Measurements from ENCODE around the gene HOXB9.

HOXB9 gene

DNA sequence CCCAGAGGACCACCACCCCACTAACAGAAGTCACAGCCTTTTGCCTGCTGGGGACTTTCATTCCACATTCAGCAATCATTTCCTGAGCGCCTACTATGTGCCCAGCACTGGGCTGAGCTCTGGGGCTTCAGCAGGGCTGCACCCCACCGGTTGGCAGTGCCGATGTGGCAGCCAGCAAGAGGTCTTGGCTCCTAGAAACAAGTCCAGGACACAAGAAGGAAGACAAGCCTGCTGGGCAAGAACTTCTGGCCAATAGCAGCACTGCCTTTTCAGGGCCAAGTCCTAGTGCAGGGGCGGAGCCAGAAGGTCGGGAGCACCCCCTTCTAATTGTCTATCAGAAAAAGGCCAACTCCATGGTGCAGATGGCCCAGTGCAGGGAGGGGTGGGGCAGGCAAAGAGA lies 13.0 kb upstream of the HOXB9 start:
- no peak for DNase-seq

DNA sequence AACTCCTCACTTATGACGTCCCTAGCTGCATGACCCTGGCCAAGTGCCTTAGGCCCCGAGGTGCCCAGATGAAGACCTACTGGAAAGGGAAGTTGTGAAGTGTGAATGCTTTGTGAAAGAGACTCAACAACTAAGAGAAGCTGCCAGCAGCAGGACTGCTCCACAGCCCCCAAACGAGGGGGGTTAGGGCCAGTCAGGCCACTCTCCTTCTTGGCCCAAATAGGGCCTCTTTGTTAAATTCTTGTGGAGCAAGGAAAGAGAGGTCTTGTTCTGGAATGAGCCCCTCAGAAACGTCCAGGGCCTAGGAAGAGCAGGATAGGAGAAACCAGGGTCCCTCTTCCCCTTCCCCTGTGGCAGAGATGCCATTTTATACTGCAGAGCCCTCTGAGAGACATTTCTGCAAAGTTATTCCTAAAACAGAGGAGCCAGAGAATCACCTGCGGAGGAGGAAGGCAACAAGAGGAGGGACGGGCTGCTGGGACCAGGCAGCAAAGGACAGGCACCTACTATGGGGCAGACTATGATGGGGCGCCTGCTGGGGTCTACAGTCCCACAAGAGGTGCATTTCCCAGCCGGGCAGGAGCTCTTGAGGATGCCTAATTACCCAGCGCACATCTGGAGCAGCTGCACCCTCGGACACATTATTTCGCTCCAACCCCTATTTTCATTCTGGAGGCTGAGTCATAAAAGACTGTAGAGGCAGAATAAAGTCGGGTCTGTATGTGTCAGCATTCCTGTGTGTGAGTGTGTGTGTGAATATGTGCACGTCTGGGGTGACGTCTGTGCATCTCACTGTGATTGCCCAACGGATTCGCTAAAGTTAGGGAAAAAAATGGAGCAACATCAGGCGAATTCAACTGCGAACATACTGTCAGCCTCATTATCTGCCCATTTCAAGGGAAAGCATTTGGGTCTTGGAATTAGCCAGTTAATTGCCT lies 11.4 kb upstream of the HOXB9 start:
- no peak for DNase-seq

DNA sequence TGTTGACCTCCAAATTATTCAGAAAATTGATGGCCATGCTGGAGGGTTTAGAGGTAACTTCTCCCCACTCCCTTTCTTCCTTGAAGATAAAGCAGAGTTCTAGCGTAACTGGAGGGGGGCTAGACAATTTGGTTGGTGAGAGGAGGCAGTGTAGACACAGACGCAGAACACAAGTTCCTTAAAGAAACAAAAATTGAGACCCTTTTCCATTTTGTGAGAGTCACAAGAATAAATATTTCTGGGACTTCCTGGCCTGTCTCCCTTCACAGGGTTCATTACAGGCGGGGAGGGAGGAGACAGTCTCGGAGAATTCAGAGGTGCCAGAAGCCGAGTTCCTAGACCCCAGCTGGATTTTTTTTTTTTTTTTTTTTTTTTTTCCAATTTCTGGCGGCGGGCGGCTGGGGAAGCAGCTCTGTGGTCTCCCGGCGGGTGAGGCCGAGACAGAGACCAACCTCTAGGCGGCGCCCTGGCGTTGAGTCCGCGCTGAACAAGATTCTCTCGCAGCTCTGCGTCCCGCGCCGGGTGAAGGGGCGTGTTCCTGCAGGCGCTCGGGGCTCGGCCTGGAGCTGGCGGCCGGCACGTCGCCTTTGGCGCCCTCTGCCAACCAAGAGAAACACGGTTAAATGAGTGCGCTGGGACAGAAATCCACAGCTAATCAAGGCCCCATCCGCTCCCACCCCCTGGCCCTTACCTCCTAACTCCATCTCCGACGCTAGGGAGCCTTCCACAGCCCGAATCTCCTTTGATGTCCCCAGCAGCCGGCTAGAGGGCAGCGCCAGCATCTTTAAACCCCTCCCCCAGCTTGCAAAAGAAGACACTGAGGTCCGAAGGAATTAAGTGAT lies 10.2 kb upstream of the HOXB9 start:
- DNase-seq = peak; percentile 75

DNA sequence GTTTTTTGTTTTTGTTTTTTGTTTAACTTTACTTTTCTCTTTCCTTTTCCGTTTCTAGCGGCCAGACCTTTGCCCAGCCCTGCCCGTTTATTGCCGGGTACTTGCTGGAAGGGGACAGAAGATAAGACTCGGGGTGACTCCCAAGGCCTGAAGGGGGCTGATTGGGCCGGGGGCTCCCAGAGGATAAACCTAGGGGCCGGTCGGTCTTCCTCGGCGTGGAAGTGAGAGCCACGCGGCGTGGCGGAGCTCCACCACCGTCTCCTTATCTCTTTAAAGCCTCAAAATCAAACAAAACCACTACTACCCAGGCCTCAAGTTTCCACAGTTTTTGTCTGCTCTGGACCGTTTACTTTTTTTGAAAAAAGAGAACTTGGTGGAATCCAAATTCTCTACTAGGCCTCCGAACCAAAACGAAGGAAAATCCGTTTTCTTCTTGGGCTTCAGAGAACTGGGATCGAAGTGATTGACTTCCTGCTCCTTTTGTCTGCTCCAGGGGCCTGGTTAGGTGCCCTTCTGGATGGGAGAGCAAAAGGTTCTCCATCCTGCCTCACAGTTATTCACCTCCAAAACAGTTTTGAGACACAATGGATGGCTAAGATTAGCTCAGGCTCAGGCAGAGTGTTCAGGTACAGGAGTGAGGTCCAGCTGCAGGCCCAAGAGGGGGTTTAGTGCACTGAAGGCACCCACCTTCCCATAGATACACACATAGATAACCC lies 8.5 kb upstream of the HOXB9 start:
- DNase-seq = no peak

DNA sequence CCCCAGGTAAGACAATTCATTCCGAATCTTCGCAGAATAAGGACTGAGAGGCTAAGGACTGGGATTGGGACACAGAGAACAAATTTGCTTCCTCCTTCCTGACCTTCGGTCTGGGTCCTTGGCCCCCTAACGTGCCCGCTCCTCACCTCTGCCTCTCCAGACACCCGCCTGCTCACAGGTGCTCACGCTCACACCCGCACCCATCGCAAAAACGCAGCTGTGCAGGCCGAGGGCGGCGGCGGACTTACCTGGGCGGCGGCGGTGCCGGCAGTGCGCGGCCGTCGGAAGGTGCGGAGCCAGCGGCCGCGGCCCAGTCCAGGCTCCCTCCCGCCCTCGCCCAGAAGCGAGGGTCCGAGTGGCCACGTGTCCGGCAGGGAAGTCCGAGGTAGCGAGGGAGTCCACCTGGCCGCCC lies 7.1 kb upstream of the HOXB9 start:
- no peak for DNase-seq

DNA sequence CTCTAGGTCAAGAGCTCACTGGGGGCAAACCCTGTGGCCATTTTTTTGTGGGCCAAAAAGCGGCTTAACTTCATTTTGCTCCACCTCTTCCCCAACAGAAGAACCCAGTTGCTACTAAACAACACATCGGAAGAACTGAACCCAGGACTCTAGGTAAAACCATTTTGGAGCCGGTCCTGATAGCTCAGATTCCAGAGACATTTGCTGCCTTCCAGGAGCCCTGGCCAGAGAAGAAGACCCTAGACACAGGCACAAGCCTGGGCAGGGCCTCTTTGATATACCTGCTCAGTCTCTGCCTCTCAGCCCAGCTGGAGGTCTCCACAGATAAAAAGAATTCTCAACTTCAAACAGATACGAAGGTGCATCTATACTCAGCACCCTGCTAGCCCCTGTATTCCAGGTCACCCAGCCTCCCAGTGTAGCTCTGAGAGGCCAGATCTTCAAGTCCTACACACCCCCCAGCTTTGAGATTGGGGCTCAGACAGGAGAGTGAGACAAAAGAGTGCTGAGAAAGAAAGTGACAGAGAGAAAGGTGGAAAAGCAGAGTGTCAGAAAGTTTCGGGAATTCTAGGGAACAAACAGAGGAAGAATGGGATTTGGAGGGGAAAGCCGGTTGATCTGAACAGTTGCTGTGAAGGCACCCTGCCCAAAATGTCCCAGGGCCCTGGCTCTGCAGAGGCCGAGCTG lies 6.6 kb upstream of the HOXB9 start:
- no peak for DNase-seq

DNA sequence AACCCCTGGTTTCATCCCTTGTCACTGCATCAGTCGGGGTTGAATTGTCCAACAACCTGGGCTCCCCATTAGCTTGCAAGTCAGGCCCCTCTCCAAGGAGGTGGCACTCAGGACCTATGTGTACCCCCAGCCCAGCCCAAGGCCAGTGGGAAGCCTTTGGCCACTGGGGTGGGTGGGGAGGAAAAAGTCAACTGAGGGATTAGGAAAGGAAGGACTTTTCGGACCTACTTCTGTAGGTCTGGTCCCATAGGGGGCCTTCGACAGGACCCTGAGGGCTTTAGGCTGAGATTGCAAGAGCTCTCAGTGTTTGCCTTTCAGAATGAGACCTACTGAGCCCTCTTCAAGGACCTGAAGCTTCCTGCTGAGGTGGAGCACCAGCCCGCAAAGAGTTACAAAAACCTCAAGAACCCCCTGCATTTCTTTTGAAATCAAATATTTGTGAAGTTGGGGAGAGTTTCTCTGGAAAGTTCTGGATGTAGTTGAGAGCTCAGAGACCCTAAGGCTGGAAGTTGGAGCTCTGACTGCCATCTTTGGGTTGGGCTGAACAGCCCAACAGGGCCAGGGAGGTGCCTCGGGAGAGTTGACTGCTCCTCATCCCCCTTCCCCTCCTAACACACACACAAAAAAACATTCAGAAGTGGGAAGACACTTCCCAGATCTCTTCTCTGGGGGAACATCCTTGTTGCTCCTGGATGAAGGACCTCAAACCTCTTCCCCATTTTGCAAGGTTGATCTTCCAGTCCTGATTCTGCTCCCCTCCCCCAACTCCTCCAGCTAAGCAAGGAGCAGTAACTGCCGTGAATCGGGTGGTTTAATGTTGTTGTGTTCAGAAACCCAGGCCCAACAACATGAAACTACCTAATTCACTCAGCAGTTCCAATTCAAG lies 5.8 kb upstream of the HOXB9 start:
- no peak for DNase-seq

DNA sequence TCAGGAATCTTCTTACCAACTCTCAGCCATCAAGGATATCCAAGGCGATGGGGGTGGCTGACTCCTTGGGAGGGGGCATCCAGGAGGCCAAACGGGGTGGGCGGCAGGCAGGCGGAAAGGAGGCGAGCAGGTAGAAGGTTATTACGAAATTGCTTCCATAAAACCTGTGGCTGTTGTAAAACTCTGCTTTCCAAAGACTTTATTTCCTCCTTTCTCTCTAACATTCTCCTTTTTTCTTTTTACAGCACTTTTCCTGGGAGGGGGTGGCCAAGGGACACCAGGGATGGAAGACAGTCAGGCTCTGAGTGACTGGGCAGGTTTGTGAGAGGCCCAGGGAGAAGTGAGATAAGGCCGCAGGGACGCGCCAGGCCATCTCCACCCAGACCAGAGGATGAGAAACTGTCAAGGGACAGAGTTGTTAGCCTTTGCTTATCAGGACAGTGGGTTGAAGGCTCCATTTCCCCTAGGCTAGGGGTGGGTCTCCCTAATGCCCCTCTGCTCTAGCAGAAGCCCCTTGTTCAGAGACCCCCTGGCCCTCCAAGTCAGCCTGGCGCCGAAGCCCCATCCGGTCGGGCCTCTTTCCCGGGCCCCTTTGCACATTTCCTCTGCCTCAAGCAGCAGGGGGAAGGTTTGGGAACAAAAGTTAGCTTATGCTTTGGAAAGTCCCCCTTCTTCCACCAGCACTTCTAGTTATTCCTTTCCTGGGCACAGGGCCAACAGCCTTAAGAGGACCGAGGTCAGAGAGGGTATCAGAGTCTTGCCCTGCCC lies 5.0 kb upstream of the HOXB9 start:
- no peak for DNase-seq

DNA sequence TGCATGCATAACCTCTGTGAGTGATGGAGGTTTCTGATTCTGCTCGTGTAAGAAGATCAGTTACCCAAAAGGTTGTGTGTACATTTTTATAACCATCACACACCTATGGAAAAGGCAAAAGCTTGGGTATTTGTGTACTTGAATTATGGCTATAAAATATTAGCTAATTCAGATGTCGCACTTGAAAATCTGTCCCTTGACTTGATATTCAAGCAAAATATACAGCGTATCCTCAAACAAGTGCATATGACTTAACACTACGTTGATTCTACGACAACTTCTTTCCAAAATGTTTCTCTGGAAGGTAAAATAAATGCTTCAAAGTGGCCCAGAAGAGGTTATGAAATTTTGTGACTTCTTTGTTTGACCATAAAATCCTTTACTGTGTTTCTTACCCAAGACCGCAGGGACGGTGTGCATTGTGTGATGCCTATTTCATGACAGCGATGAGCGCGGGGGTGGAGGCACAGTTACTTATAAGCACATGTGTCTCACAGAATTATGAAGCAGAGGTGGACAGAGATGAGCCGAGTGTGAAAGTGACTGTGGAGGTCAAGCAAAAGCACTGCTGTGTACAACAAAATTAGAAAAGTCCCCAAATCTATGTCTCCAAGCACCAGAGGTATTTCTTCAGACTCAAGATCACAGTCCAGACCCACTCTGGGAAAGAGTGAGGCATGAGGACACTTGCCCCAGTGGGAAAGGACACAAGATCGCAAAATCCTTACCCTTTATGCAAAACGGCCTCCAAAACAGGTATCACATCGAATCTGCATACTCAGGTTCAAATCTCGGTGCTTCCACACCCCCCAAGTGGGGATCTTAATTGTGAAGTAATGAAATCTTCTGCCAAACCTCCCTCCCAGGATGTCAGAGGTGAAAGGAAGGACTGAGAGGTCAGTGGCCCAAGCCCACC lies 4.1 kb upstream of the HOXB9 start:
- DNase-seq = no peak

DNA sequence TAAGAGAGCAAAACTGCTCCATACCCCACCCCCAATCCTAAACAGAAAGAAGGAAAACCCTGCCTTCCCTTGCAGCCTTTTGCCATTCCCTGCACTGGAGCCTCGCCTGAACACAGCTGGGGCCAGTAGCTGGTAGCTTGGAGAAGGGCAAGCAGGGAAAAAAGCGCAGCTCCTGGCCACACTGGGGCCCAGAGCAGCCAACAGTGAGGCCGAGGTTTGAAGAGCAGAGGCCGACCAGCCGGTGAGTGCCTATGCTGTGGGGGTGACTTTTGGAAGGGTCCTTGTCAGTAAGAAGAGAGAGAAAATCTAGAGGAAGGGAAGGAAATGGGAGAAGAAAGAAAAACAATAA lies 3.2 kb upstream of the HOXB9 start:
- no peak for DNase-seq

DNA sequence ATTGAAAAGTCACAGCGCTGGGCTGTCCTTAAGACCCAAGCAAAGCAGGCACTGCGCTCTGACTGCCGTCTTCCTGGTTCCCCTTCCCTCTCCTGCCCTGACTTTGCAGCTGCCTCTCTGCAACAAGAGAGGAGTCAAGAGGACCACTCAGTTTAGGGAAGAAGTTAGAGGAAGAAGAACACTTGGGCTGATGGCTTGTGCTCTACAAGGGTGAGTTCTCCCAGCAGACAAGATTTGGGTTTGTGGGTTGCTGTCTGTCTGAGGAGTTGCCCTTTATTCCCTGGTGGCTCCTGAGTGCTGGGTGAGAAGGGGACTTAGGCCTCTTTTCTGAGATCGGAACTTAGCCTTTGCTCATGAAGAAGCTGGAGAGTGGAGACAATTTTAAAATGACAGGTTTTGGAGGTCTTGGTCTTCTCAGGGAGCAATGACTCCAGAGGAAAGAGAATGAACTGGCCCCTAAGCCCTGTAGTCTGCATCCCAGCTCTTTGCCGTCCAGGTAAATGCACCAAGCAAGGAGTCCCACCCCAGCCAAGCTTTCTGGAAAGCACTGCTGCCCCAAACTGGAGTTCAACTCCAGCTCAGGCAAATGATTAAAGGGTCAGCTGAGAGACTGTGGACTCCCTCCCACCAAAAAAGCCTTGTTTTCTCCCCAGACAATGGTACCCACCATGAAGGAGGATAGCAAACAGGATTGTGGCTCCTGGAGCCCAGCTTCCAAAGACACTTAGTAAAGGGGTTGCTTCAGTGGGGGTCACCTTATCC lies 2.7 kb upstream of the HOXB9 start:
- DNase-seq = no peak

DNA sequence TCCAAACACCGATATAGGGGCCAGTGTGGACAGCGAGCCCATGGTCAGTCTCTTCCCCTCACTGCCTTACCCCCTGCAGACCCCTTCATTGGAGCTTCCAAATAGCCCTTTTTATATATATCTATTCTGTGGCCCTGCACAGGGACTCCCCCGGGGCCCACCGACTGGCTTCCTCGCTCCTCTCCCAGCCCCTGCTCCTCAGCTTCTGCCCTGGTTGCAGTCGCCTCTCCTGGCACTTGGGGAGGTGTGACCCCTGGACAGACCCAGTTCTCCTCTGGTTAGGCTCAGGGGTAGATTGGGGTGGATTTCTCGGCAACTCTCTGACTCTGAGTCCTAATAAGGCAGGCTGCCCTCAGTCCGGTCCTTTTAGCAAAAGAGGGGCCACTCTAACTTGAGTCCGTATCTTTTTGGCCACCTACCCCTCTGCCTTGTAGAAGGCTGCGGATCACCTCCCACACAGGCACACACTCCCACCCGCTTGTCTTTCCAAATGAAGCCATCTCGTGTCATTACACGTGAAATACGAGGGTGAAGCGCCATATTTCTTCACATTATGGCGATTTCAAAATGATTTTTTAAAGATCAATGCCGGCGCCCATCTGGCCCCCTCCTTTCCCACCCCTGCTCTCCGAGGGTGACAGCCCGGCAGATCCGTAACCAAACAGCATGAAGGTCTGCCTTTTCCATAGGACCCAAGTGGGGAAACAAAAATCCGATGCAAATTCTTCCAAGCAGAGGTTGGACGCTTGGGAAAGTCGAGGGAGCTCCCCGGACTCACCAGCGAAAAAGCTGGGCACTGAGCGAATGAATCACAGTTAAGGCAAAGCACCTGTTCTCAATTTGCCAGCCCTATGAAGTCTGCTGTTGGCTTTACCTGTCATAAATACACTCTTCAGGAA lies 1.7 kb upstream of the HOXB9 start:
- DNase-seq = no peak

DNA sequence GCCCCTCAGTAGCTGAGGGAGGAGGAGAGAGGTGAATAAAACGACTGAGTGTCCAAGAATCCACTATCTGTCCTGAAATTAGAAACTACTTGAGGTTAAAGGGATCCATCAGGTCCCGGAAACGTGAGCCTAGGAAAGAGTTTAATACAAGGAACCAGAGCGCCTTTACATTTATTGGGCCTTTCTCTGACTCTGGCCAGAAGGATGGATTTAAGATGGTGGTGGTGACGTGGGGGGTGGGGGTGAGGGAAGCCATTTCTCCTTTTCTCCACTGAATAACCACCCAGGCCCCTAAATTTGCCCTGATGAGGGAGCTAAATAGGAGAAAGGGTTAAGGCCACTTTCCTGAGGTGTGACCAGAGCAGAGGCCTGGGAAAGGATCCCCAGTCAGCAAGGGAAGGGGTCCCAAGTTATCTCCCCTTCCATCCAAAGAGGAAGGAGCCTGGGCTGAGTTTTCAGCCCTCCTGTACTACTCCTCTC lies 1.0 kb upstream of the HOXB9 start:
- no peak for DNase-seq

DNA sequence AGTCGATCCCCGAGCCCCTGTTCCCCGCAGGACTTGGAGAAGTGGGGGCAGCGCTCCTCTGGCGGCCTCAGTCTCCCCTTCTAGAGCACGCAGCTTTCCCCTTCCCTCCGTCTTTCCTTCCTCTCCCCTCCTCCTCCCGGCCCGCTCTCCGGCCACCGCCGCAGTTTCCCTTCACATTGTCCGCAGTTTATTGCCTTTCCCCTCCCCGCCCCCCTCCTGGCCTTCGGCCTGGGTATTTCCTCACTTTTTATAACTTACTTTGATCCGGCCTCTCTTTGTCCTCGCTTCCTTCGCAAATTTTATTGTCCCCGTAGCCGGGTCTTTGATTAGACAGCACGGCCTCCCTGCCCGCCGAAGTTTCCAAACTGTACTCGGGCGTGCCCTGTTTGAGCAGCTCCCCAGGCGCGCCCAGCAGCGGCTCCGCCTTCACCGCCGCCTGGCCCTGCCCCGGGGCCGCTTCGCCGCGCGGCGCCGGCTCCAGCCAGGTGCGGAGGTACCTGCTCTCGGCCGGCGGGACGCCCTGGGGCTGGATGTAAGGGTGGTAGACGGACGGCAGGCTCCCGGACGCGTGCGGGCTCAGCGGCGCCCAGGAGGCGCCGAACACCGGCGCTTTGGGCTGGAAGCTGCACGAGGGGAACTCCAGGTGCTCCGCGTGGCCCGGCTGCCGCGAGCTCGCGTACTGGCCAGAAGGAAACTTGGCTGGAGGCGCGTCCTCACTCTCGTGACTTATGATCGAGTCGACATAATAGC lies 488 bp downstream of the HOXB9 start:
- peak; percentile 56 for DNase-seq

DNA sequence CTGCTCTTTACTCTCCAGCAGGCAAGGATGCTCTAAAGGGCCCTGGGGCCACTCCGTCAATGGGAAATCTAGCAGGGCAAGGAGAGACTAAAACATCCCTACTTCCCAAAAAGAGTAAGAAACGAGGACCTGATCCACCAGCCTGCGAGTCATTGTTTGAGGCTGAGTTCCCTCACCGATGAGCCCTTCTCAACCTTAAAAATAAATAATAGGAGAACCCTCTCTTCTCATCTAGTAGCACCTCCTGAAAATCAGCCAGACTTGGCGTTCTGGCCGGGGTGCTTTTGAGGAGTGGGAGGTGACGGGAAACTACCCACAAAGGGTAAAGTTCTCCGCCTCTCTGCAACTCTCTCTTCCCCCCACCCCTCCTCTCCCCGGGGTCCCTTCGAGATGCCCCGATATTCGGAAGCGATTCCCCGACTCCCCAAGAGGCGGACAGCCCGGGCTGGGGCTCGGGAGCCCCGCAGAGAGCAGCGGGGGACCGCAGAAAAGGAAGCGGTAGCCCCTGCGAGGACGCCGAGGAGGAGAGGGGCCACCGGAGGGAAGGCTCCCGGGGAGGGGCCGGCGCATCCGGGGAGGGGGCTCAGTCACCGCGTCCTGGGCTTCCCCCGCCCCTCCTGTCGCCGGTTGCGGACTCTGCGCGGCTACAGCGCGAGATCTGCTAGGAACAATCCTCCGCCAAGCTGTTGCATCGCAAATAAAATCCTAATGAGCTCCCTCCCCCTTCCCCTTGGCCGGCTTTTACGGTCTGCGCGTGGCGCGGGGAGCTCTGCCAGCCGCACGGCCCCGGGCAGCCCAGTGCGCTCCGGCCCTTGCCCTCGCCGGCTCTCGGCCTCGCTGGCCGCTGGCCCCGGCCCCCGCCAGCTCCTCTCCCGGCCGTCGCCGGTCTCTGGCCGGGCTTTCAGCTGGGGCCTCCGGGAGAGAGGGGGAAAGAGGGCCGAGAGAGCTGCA lies 1.3 kb downstream of the HOXB9 start:
- DNase-seq = peak; percentile 37

DNA sequence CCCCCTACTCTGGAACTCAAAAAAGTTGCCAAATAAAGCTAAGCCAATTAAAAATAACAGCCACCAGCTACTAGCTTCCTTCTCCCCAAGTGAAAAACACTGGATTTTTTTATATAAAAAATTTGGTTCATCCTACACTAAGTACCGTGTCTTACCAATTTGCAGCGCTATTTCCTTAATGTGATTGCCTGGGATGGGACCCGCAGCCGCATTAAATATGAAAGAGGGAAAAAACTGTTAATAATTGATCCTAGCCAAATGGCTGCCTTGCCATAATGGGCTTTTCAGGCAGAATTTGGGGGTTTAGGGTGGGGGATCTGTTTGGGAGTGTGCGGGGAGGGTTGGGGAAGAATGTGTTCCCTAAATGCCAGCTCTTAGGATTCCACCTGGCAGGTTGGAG lies 2.0 kb downstream of the HOXB9 start:
- DNase-seq = no peak
